ENCODE results near the gene ACTL8.

Gene ACTL8

DNA sequence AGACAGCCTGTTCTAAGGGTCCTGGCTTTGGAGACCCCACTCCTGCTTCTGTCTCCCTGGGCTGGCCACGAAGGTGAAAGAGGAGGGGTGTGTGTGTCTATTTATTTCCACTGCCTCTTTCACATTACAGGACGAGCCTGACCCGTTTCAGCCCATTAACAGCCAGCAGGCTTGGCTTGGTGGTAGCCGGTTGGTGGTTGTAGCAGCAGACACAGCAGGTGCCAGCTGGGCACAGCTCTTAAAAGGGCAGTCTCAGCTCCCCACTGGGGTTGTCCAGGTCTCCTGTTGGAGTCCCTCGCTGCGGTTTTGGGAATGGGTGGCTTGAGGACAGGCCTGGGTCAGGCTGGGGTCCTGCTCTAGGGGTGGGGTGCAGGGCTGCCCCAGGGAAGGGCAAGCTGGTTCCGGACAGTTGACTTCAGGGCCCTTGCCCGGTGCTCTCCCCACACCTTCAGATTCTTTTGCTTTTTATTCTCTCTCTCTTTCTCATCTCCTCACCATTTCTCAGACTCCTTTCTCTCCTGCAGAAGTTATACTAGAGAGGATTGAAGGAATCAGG, 84.6 kb downstream of the ACTL8 start:
- Mint-ChIP-seq H3K27me3 (peaks cover 20% of the 10 kb centered on the region), H3K27ac (no peak overlapping the region), H3K4me3 (no peak overlapping the region), H3K36me3 (ENCODE audit: low read depth) (no peaks in the 10 kb centered on the region), H3K4me1 (ENCODE audit: low read depth) (no peaks in the 10 kb centered on the region), H3K9me3 (no peaks in the 10 kb centered on the region)
- intact Hi-C loops (cut with micrococcal nuclease): no loop called here

DNA sequence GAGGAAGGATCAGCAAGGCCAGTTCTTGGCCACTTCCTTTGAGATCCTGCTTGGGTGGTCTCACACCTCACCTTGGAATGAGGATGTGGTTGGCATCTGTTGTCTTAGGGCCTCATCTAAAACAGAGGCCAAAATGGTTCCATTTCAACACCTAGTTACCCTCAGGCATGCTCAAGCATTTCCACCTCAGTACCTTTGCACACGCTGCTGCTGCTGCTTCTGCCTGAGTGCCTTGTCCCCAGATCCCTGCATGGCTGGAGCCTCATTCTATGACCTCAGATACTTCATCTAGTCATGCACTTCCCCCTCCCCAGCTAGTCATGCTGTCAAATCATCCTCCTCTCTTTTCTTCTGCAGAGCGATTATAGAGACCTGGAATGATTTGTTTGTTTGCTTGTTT, 86.8 kb downstream of the ACTL8 start:
- intact Hi-C loops (cut with micrococcal nuclease): no loop called here
- H3K36me3 Mint-ChIP-seq (ENCODE audit: low read depth): no peaks in the 10 kb centered on the region

DNA sequence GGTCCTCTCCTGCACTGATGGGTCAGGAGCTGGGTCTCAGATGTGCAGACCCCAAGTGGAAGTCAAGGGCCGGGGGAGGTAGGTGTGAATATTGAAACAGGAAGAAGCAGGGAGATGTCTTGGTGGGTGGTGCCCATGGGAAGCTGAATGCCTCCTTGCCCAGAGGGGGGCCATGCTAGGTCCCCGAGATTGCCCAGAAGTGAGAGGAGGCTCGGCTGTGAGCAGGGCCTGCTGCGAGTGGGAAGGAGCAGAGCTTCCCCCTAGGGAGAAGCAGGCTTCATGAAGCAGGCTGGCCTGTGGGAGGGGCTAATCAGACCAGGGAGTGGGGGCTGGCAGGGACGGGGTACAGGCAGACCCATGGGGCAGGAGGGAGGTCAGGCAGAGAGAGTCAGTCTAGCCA, 87.6 kb downstream of the ACTL8 start:
- H3K27ac Mint-ChIP-seq: no peak overlapping the region

More for the DNA sequence above, 86.8 kb downstream of the ACTL8 start:
- Mint-ChIP-seq H3K4me1 (ENCODE audit: low read depth) (no peaks in the 10 kb centered on the region), H3K27me3 (peaks cover 16% of the 10 kb centered on the region), H3K9me3 (no peaks in the 10 kb centered on the region), H3K4me3 (no peak overlapping the region), H3K27ac (no peak overlapping the region)

DNA sequence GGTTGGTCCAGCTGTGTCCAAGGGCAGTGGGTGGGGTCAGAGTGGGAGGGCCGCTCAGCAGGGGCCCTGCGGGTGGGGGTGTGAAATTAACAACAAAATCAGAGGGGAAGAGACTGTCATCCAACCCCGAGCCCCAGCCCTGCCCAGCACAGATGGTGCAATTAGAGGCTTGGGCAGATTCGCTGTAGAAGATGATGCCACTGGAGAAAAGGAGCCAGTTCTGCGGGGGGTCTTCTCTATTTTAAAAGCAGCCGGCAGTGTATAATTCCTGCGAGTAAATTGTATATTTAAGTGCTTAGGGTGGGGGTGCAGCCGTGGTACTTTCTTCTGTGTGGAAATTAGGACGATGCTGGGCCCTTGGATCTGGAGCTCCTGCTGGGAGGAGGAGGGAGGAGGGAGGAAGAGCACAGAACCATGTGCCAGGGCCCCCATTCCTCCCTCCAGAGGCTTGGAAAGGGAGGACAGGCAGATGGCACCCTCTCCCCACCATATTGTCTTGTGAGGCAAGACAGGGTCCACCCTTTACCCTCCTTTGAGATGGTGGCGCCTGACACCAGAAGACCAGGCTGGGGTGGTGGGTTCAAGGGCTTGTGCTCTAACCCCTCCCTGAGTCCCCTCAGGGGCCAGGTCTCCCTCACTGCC, 89.2 kb downstream of the ACTL8 start:
- no peak overlapping the region for H3K4me3 Mint-ChIP-seq
- intact Hi-C loops (cut with micrococcal nuclease): no loop called here
- H3K27me3 Mint-ChIP-seq: peaks cover 16% of the 10 kb centered on the region
- H3K27ac Mint-ChIP-seq: no peak overlapping the region
- no peaks in the 10 kb centered on the region for H3K4me1 Mint-ChIP-seq (ENCODE audit: low read depth)
- H3K9me3 Mint-ChIP-seq: no peaks in the 10 kb centered on the region
- H3K36me3 Mint-ChIP-seq (ENCODE audit: low read depth): no peaks in the 10 kb centered on the region

More for the DNA sequence above, 87.6 kb downstream of the ACTL8 start:
- Mint-ChIP-seq H3K4me1 (ENCODE audit: low read depth) (no peaks in the 10 kb centered on the region), H3K27me3 (peaks cover 16% of the 10 kb centered on the region), H3K36me3 (ENCODE audit: low read depth) (no peaks in the 10 kb centered on the region), H3K9me3 (no peaks in the 10 kb centered on the region), H3K4me3 (no peak overlapping the region)
- intact Hi-C loops (cut with micrococcal nuclease): no loop called here

DNA sequence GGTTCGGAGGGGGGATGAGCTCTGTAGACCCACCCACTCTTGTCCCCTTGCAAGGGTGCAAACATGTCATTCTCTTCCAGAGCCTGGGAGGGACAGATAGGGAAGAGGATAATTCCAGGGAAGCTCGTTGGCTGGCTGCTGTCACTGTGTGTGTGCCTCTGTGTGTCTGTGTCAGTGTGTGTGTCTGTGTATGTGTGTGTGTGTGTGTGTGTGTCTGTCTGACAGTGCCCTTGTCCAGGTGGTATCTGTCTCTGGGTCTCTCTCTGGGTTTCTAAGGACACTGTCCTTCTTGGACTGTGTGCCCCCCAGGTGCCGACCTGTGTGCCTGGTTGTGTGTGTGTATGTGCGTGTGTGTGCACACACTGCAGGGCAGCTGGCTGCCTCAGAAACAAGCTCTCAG, 90.5 kb downstream of the ACTL8 start:
- Mint-ChIP-seq H3K9me3 (no peaks in the 10 kb centered on the region), H3K4me3 (no peak overlapping the region), H3K27ac (no peak overlapping the region), H3K4me1 (ENCODE audit: low read depth) (no peaks in the 10 kb centered on the region), H3K36me3 (ENCODE audit: low read depth) (no peaks in the 10 kb centered on the region), H3K27me3 (peaks cover 16% of the 10 kb centered on the region)
- intact Hi-C loops (cut with micrococcal nuclease): no loop called here

DNA sequence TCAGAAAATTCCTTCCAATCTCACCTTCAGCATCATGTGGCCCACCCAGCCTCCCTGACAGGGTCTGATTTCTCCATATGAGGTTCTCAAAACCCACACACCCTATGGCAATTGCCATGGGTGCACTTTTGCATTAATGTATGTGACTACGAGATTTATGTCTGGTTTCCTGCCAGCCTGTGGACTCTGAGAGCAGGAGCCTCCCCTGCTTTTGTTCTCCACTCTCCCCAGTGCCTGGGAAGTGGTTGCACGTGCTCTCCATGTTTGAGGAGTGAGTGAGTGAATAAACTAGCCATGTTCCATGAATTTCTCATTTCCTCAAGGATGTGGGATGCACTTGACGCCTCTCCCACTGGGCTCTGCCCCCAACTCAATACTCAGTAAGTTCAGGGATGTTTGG, 91.2 kb downstream of the ACTL8 start:
- Mint-ChIP-seq H3K4me3 (no peak overlapping the region), H3K27me3 (peaks cover 16% of the 10 kb centered on the region), H3K9me3 (no peaks in the 10 kb centered on the region), H3K27ac (no peak overlapping the region), H3K4me1 (ENCODE audit: low read depth) (no peaks in the 10 kb centered on the region), H3K36me3 (ENCODE audit: low read depth) (no peaks in the 10 kb centered on the region)
- intact Hi-C loops (cut with micrococcal nuclease): no loop called here

DNA sequence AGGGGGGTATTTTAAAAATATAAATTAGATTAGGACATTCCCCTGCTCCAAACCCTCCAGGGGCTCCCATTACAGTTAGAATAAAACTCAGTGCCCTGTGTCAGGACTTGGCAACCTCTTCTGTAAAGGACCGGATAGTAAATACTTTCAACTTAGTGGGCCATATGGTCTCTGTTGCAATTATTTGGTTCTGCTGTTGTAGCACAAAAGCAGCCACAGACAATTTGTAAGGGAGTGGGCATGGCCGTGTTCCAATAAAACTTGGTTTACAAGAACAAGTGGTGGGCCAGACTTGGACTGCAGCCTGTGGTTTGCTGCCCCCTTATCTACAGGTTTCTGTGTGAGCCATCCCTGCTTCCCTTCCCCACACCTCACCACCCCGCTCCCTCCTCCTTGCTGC, 92.0 kb downstream of the ACTL8 start:
- intact Hi-C loops (cut with micrococcal nuclease): no loop called here
- no peaks in the 10 kb centered on the region for H3K9me3 Mint-ChIP-seq
- no peaks in the 10 kb centered on the region for H3K36me3 Mint-ChIP-seq (ENCODE audit: low read depth)
- H3K4me3 Mint-ChIP-seq: no peak overlapping the region
- peaks cover 15% of the 10 kb centered on the region for H3K27me3 Mint-ChIP-seq
- no peaks in the 10 kb centered on the region for H3K4me1 Mint-ChIP-seq (ENCODE audit: low read depth)
- no peak overlapping the region for H3K27ac Mint-ChIP-seq

DNA sequence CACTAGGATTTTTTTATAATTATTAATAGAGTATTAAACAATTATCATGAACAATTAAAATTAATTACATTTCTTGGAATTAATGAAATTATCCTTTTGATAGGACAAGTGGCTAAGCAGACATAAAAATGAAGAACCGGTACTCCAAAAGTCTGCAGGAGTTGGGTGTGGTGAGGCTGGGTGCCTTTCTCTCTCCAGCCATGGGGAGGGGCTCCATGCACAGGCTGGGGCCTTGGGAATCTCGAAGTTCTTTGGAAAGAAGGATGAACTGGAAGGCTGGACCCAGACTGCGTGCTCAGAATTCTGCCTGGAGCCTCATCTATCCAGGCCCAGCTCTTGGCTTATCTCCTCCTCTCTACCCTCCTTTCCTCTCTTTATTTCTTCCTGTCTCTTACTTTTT, 94.1 kb downstream of the ACTL8 start:
- H3K27me3 Mint-ChIP-seq: peaks cover 6% of the 10 kb centered on the region
- H3K9me3 Mint-ChIP-seq: no peaks in the 10 kb centered on the region
- H3K4me3 Mint-ChIP-seq: no peak overlapping the region
- intact Hi-C loops (cut with micrococcal nuclease): no loop called here
- H3K4me1 Mint-ChIP-seq (ENCODE audit: low read depth): no peaks in the 10 kb centered on the region
- no peak overlapping the region for H3K27ac Mint-ChIP-seq
- H3K36me3 Mint-ChIP-seq (ENCODE audit: low read depth): no peaks in the 10 kb centered on the region

DNA sequence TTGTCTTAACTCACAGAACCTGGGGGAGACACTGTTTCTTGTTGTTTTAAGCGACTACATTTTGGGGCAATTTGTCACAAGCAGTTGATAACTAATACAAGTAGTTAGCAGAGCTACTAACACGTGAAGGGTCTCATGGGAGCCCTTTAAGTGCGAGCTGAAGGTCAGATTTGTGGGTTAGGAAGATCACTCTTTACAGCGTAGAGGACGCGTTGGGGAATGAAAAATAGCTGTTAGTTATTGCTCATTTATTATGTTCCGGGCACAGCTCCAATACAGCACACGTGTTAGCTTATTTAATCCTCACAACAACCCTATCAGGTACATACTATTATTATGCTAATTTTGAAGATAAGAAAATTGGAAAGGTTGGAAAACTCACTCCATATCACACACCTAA, 95.9 kb downstream of the ACTL8 start:
- no peak overlapping the region for H3K27ac Mint-ChIP-seq
- no peaks in the 10 kb centered on the region for H3K4me1 Mint-ChIP-seq (ENCODE audit: low read depth)
- no peaks in the 10 kb centered on the region for H3K36me3 Mint-ChIP-seq (ENCODE audit: low read depth)
- no peaks in the 10 kb centered on the region for H3K27me3 Mint-ChIP-seq
- intact Hi-C loops (cut with micrococcal nuclease): no loop called here
- H3K9me3 Mint-ChIP-seq: no peaks in the 10 kb centered on the region
- H3K4me3 Mint-ChIP-seq: no peak overlapping the region

DNA sequence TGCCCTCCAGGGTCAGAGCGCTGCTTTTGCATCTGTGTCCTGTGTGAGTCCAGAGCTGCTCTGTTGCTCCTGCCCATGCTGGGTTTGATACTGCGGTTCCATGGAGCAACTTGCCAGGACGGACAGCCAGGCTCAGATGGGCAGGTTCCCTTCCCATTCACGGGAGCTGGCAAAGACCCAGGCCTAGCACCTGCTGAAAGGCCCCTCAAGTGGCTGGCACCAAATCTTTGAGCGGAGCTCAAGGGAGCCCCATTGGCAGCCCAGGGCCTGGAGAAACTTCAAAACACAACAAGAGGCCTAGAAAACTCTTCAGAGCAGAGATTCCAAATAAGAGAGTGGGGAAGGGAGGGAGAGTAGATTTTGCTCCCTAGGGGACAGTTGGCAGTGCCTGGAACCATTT, 97.2 kb downstream of the ACTL8 start:
- Mint-ChIP-seq H3K36me3 (ENCODE audit: low read depth) (no peaks in the 10 kb centered on the region), H3K27me3 (peaks cover 2% of the 10 kb centered on the region), H3K27ac (no peak overlapping the region), H3K9me3 (no peaks in the 10 kb centered on the region), H3K4me3 (no peak overlapping the region), H3K4me1 (ENCODE audit: low read depth) (no peaks in the 10 kb centered on the region)
- intact Hi-C loops (cut with micrococcal nuclease): no loop called here

DNA sequence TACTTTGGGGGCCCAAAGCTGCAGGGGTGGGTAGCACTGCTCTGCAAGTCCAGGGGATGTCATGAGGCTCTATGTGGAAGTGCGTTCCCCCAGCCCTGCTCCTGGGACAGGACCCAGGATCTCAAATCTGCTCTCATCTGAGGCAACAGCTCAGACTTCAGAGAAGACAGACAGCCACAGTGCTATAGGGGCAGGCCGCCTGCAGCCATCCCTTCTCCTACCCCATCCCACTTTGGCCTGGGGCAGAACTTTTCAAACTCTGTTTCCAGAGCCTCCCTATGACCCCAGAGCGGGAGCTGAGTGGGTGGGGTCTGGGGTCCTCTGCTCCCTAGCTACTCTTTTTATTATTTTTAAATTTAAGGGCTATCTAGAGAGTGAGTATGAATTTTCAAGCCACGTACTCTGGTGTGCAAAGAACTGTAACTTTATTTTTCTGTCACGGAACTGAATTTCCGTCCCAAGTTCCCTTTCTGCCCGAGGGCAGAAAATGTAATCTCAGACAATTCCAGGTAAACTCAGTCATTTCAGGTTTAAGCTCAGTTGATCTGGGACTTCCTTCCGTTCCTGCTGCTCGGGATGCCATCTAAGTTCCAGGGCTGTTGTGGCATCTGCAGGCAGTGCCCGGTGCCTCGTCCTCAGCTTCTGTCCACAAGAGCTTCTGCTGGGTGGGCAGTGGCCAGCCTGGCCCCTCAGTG, 98.3 kb downstream of the ACTL8 start:
- Mint-ChIP-seq H3K36me3 (ENCODE audit: low read depth) (no peaks in the 10 kb centered on the region), H3K27me3 (peaks cover 2% of the 10 kb centered on the region)

DNA sequence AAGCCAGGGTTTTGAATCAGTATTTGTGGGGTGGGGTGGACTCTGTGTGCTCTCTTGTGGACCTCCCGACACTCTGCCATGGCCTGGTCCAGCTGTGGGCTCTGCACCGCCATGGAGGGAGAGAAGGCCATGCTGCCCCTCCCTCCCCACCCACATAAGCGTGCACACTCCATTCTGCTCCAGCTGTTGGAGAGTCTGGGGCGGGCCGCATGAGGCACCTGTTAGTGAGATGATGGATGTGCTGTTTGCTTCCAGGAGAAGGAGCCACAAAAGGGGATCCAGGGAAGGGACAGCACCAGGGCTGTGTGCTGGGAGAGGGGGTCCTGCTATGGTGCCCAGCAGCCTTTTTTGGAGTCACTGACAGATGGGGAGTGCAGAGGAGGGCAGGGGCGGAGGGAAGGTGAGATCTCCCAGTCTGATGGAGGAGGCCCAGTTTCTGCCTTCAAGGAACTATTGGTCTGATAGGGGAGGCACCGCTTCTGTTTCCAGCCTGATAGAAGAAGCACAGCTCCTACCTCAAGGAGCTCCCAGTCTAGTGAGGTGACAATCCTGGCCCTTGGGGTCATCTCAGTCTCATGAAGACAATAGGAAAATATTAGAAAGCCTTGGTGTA, 101.5 kb downstream of the ACTL8 start:
- no peak overlapping the region for H3K4me3 Mint-ChIP-seq
- no peaks in the 10 kb centered on the region for H3K9me3 Mint-ChIP-seq
- H3K27ac Mint-ChIP-seq: no peak overlapping the region
- H3K36me3 Mint-ChIP-seq (ENCODE audit: low read depth): no peaks in the 10 kb centered on the region
- intact Hi-C loops (cut with micrococcal nuclease): no loop called here
- H3K4me1 Mint-ChIP-seq (ENCODE audit: low read depth): no peaks in the 10 kb centered on the region
- peaks cover 2% of the 10 kb centered on the region for H3K27me3 Mint-ChIP-seq

More for the DNA sequence above, 98.3 kb downstream of the ACTL8 start:
- H3K4me1 Mint-ChIP-seq (ENCODE audit: low read depth): no peaks in the 10 kb centered on the region
- no peak overlapping the region for H3K27ac Mint-ChIP-seq
- H3K9me3 Mint-ChIP-seq: no peaks in the 10 kb centered on the region
- no peak overlapping the region for H3K4me3 Mint-ChIP-seq
- intact Hi-C loops (cut with micrococcal nuclease): no loop called here

DNA sequence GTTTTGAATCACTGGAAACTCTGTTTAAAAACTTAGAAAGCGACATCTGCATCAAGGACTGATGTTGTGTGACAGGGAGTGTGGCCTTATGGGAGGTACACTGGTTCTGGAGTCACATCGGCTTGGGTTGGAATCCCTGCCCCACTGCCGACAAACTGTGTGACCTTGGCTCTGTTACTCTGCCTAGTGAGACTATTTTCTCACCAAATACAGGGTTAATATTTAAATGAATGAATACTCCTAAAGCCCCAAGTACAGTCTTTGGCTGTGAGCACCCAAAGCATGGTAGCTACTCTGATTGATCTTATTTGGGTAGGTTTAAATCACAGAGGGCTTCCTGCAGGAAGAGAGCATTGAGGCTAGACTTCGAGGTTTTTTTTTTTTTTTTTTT, 102.0 kb downstream of the ACTL8 start:
- Mint-ChIP-seq H3K4me3 (no peak overlapping the region), H3K27ac (no peak overlapping the region), H3K4me1 (ENCODE audit: low read depth) (no peaks in the 10 kb centered on the region), H3K27me3 (peaks cover 2% of the 10 kb centered on the region), H3K36me3 (ENCODE audit: low read depth) (no peaks in the 10 kb centered on the region), H3K9me3 (no peaks in the 10 kb centered on the region)
- intact Hi-C loops (cut with micrococcal nuclease): no loop called here

DNA sequence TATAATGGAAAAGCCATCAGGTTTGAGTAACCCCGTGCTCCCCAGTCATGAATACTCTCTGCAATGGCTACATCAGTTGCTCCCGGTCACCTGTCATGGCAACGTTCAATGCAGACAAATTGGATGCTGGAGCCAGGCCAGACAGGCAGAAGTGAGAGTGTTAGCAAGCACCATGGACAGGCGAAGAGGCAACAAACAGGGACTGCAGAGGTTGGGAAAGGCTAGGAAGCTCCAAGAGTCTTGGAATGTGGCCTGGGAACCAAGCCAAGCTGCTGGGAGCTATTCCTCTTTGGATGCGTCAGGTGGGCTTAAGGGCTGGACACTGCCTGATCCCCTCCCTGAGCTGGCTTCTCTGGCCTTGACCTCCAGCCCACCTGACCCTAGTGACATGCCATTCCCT, 102.9 kb downstream of the ACTL8 start:
- Mint-ChIP-seq H3K36me3 (ENCODE audit: low read depth) (no peaks in the 10 kb centered on the region), H3K4me3 (no peak overlapping the region), H3K4me1 (ENCODE audit: low read depth) (no peaks in the 10 kb centered on the region), H3K27me3 (peaks cover 2% of the 10 kb centered on the region), H3K9me3 (no peaks in the 10 kb centered on the region), H3K27ac (no peak overlapping the region)
- intact Hi-C loops (cut with micrococcal nuclease): no loop called here
